HepG2 (cell line): Measurements from ENCODE around the gene CERS6. TPM values are rescaled to one million over a fixed set of nuclear protein-coding genes. Genes with fewer than 3 reads are reported as not detected.

Experiments used
- ELF4 ChIP-seq: sonication (generic); formaldehyde crosslinking; IDR thresholded peaks from 2 replicates; pipeline ENCODE4 v1.5.0; 2020; ENCODE audit warnings: missing genetic modification reagents, mild to moderate bottlenecking, moderate library complexity, borderline replicate concordance
- FIP1L1 ChIP-seq: fragments of 200-400 bp; formaldehyde crosslinking; IDR thresholded peaks from 2 replicates; pipeline ENCODE4 v1.6.1; 2018; ENCODE audit warnings: low read depth, mild to moderate bottlenecking, low read length, moderate library complexity, borderline replicate concordance; ENCODE audit not compliant: insufficient read depth
- HOXA7 ChIP-seq: sonication (generic); formaldehyde crosslinking; IDR thresholded peaks from 2 replicates; pipeline ENCODE4 v1.8.1; 2022; ENCODE audit warnings: mild to moderate bottlenecking, missing genetic modification reagents, moderate library complexity
- MXD1 ChIP-seq: sonication (generic); formaldehyde crosslinking; IDR thresholded peaks from 2 replicates; pipeline ENCODE4 v1.4.0; 2020; ENCODE audit warnings: mild to moderate bottlenecking, missing genetic modification reagents
- MYC ChIP-seq: sonication (generic); formaldehyde crosslinking; IDR thresholded peaks from 2 replicates; pipeline ENCODE4 v1.9.0; 2021; ENCODE audit warnings: missing genetic modification reagents, borderline replicate concordance
- RFXAP ChIP-seq: sonication (generic); formaldehyde crosslinking; IDR thresholded peaks from 2 replicates; pipeline ENCODE4 v1.4.0; 2020; ENCODE audit warnings: missing genetic modification reagents, borderline replicate concordance
- SALL2 ChIP-seq: sonication (generic); formaldehyde crosslinking; IDR thresholded peaks from 2 replicates; pipeline ENCODE4 v1.8.1; 2023; ENCODE audit warnings: mild to moderate bottlenecking, missing genetic modification reagents, inconsistent platforms
- SMC3 ChIP-seq: IDR thresholded peaks from 2 replicates; pipeline ENCODE4 v1.6.1; 2011; ENCODE audit warnings: low read length, improper control_type of control experiment
- U2AF2 ChIP-seq: fragments of 200-400 bp; formaldehyde crosslinking; IDR thresholded peaks from 2 replicates; pipeline ENCODE4 v1.6.1; 2017; ENCODE audit warnings: low read depth, mild to moderate bottlenecking, low read length
- ZBTB20 ChIP-seq: sonication (generic); formaldehyde crosslinking; IDR thresholded peaks from 2 replicates; pipeline ENCODE4 v1.8.1; 2023; ENCODE audit warnings: missing genetic modification reagents, low read depth, mild to moderate bottlenecking, borderline replicate concordance
- ZFP36 ChIP-seq: fragments of 150-350 bp; IDR thresholded peaks from 2 replicates; pipeline ENCODE4 v1.6.1; 2018; ENCODE audit warnings: borderline replicate concordance, low read length, low read depth; ENCODE audit not compliant: partially characterized antibody
- ZNF160 ChIP-seq: sonication (generic); formaldehyde crosslinking; IDR thresholded peaks from 2 replicates; pipeline ENCODE4 v1.8.0; 2022; ENCODE audit warnings: mild to moderate bottlenecking, inconsistent platforms, missing genetic modification reagents
- ZNF317 ChIP-seq: sonication (generic); formaldehyde crosslinking; IDR thresholded peaks from 2 replicates; pipeline ENCODE4 v1.5.0; 2020; ENCODE audit warnings: mild to moderate bottlenecking, missing genetic modification reagents
- ZNF503 ChIP-seq: sonication (generic); formaldehyde crosslinking; IDR thresholded peaks from 2 replicates; pipeline ENCODE4 v1.4.0; 2020; ENCODE audit warnings: missing genetic modification reagents
- ZNF614 ChIP-seq: IDR thresholded peaks from 2 replicates; pipeline ENCODE4 v1.6.1; 2018; ENCODE audit warnings: missing biosample characterization, missing genetic modification reagents, inconsistent platforms, borderline replicate concordance
- ZNF646 ChIP-seq: sonication (generic); formaldehyde crosslinking; IDR thresholded peaks from 2 replicates; pipeline ENCODE4 v1.9.0; 2021; ENCODE audit warnings: mild to moderate bottlenecking, missing genetic modification reagents
- ZNF660 ChIP-seq: sonication (generic); formaldehyde crosslinking; IDR thresholded peaks from 2 replicates; pipeline ENCODE4 v1.5.1; 2020; ENCODE audit warnings: mild to moderate bottlenecking, low read depth, missing genetic modification reagents, borderline replicate concordance
- ZZZ3 ChIP-seq: sonication (generic); formaldehyde crosslinking; IDR thresholded peaks from 2 replicates; pipeline ENCODE4 v1.4.0; 2020; ENCODE audit warnings: missing genetic modification reagents, mild to moderate bottlenecking, borderline replicate concordance
- polyA plus RNA-seq, 8 experiments: library from polyadenylated mRNA; depleted of rRNA in 3 of 8; stranded (reverse) in 7 of 8; unstranded in 1 of 8; fragments of >200 nt; fragmentation: Illumina TruSeq in 4 of 8; extraction: Trizol in 4 of 8; gene quantifications; 2 replicates each; pipeline versions ENCODE4 v1.2.1 to v1.2.3, GENCODE V29; 2011 to 2016; ENCODE audit warnings: low read depth in 4 of 8, missing spikeins in 1 of 8, mixed read lengths in 1 of 8; ENCODE audit not compliant: insufficient read depth in 1 of 8
- total RNA-seq, 5 experiments: library from RNA; depleted of rRNA; stranded (reverse); fragments of >200 nt; fragmentation: Illumina TruSeq; extraction: Trizol; gene quantifications; 2 replicates each; pipeline ENCODE4 v1.2.3, GENCODE V29; 2016; ENCODE audit warnings: low read depth in 1 of 5

The CERS6 gene
- total and polyA plus RNA-seq, 2 of the 13 experiments (the other 11 are each of a cell fraction or from before 2014, with no cell fraction given): 10.1 to 20.3 TPM

- TF ChIP-seq ZNF503 (CRISPR knock-in tag) (no peak), FIP1L1 (no peak), ZNF614 (CRISPR knock-in tag) (no peak), HOXA7 (CRISPR knock-in tag) (no peak), ZZZ3 (no peak), U2AF2 (no peak), MYC (CRISPR knock-in tag) (no peak), RFXAP (CRISPR knock-in tag) (no peak), ZNF160 (no peak), ZBTB20 (no peak), ZNF660 (no peak), MXD1 (no peak), SALL2 (CRISPR knock-in tag) (0 out of 2 replicates have a peak, but pooled peaks have one; percentile 14), SMC3 (peak; percentile 55), ZNF646 (CRISPR knock-in tag) (no peak), ZNF317 (CRISPR knock-in tag) (no peak), ZFP36 (no peak), ELF4 (CRISPR knock-in tag) (no peak)
Measured at GRCh38 chr2:168614172-168615018, 158.3 kb downstream of the CERS6 start (continued).
